ENCODE measurements around the gene KNTC1. TPM values are rescaled to one million over a fixed set of nuclear protein-coding genes. Genes with fewer than 3 reads are reported as not detected.

KNTC1 gene
- total RNA-seq, 1 donor = 12.3 TPM

DNA sequence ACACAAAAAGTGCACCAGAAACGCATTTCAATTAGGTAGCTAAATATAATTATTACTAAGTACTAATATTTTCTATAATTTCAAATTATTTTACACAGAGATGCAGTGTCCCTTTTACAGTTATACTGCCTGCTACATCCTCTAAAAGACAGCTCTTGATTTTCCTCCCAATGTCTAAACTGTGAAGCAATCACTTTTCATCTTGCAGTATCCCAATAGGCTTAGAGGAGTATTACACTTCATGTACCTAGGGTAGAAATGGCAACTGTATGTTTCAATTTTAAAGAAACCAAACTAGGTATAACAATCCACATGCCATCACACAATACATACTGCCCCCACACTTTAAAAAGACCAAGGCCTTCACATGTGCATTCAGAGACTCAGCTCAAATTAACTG lies 7.6 kb upstream of the KNTC1 start:
- H3K79me2 ChIP-seq (ENCODE audit: insufficient read depth, low read length) = peaks cover 77% of the 10 kb centered on the region
- H3K27me3 ChIP-seq (ENCODE audit: insufficient read depth, low read length) = no peaks in the 10 kb centered on the region
- peaks cover 60% of the 10 kb centered on the region for H4K20me1 ChIP-seq (ENCODE audit: insufficient read depth, low read length)
- peak overlapping the region; percentile 39 for H3K27ac ChIP-seq (ENCODE audit: low read depth, low read length)
- no peak overlapping the region for H3K4me2 ChIP-seq (ENCODE audit: insufficient read depth, low read length)
- peaks cover 35% of the 10 kb centered on the region for H3K4me1 ChIP-seq (ENCODE audit: insufficient read depth, low read length)
- no peak for DNase-seq (ENCODE audit: insufficient read length, low spot score, missing footprints)
- H2AFZ ChIP-seq (ENCODE audit: low read length) = no peak overlapping the region
- H3K36me3 ChIP-seq (ENCODE audit: insufficient read depth, low read length) = peaks cover 83% of the 10 kb centered on the region
- TF ChIP-seq, protein P1, sequence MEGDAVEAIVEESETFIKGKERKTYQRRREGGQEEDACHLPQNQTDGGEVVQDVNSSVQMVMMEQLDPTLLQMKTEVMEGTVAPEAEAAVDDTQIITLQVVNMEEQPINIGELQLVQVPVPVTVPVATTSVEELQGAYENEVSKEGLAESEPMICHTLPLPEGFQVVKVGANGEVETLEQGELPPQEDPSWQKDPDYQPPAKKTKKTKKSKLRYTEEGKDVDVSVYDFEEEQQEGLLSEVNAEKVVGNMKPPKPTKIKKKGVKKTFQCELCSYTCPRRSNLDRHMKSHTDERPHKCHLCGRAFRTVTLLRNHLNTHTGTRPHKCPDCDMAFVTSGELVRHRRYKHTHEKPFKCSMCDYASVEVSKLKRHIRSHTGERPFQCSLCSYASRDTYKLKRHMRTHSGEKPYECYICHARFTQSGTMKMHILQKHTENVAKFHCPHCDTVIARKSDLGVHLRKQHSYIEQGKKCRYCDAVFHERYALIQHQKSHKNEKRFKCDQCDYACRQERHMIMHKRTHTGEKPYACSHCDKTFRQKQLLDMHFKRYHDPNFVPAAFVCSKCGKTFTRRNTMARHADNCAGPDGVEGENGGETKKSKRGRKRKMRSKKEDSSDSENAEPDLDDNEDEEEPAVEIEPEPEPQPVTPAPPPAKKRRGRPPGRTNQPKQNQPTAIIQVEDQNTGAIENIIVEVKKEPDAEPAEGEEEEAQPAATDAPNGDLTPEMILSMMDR (IDR thresholded peaks at IDR 0.05; ENCODE audit: extremely low read depth, low read depth, low read length) = no peak
- no peak overlapping the region for H3K4me3 ChIP-seq (ENCODE audit: insufficient read depth, low read length)
- H3K9me3 ChIP-seq (ENCODE audit: low read depth, low read length) = no peaks in the 10 kb centered on the region

DNA sequence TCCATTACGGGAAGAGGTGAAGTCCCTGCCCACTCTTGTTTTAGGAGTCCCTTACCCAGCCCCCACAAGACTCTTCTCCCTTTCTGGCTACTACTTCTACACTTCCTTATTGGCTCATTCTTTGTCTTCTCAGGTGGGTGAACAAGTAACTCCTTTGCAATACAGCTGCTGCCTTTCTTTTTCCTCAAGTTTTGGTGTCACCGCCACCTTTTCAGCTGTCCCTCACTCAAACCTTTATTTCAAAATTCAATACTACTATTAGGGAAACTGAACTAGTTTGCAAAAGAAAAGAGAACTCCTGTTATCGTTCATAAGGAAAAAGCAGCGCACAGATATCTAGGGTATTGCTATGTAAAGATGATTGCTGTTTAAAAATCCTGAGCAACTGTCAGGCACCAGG lies 6.4 kb upstream of the KNTC1 start:
- no peak overlapping the region for H2AFZ ChIP-seq (ENCODE audit: low read length)
- H3K9me3 ChIP-seq (ENCODE audit: low read depth, low read length) = no peaks in the 10 kb centered on the region
- TF ChIP-seq, protein P1 (IDR thresholded peaks at IDR 0.05; ENCODE audit: extremely low read depth, low read depth, low read length) = no peak
- no peak for DNase-seq (ENCODE audit: insufficient read length, low spot score, missing footprints)
- H3K27ac ChIP-seq (ENCODE audit: low read depth, low read length) = no peak overlapping the region
- H3K27me3 ChIP-seq (ENCODE audit: insufficient read depth, low read length) = no peaks in the 10 kb centered on the region
- peaks cover 39% of the 10 kb centered on the region for H3K4me1 ChIP-seq (ENCODE audit: insufficient read depth, low read length)
- no peak overlapping the region for H3K4me3 ChIP-seq (ENCODE audit: insufficient read depth, low read length)
- peaks cover 75% of the 10 kb centered on the region for H3K36me3 ChIP-seq (ENCODE audit: insufficient read depth, low read length)
- H3K4me2 ChIP-seq (ENCODE audit: insufficient read depth, low read length) = no peak overlapping the region
- peaks cover 68% of the 10 kb centered on the region for H4K20me1 ChIP-seq (ENCODE audit: insufficient read depth, low read length)
- peaks cover 79% of the 10 kb centered on the region for H3K79me2 ChIP-seq (ENCODE audit: insufficient read depth, low read length)

DNA sequence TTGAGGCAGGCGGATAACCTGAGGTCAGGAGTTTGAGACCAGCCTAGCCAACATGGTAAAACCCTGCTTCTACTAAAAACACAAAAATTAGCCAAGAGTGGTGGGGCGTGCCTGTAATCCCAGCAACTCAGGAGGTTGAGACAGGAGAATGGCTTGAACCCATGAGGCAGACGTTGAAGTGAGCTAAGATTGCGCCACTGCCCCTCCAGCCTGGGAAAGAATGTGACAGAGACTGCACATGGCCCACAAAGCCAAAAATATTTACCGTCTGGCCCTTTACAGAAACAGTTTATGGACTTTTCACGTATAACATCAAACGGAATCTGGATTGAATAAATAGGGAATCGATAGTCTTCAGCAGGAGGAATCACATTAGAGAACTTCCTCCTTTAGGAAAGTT lies 3.8 kb upstream of the KNTC1 start:
- no peaks in the 10 kb centered on the region for H3K27me3 ChIP-seq (ENCODE audit: insufficient read depth, low read length)
- H3K79me2 ChIP-seq (ENCODE audit: insufficient read depth, low read length) = peaks cover 75% of the 10 kb centered on the region
- no peaks in the 10 kb centered on the region for H3K9me3 ChIP-seq (ENCODE audit: low read depth, low read length)
- TF ChIP-seq, protein P1 (IDR thresholded peaks at IDR 0.05; ENCODE audit: extremely low read depth, low read depth, low read length) = no peak
- DNase-seq (ENCODE audit: insufficient read length, low spot score, missing footprints) = no peak
- peaks cover 58% of the 10 kb centered on the region for H4K20me1 ChIP-seq (ENCODE audit: insufficient read depth, low read length)
- H3K4me2 ChIP-seq (ENCODE audit: insufficient read depth, low read length) = peak overlapping the region; percentile 87
- H3K36me3 ChIP-seq (ENCODE audit: insufficient read depth, low read length) = peaks cover 51% of the 10 kb centered on the region
- no peak overlapping the region for H2AFZ ChIP-seq (ENCODE audit: low read length)
- peak overlapping the region; percentile 75 for H3K27ac ChIP-seq (ENCODE audit: low read depth, low read length)
- peak overlapping the region; percentile 23 for H3K4me3 ChIP-seq (ENCODE audit: insufficient read depth, low read length)
- H3K4me1 ChIP-seq (ENCODE audit: insufficient read depth, low read length) = peaks cover 32% of the 10 kb centered on the region

DNA sequence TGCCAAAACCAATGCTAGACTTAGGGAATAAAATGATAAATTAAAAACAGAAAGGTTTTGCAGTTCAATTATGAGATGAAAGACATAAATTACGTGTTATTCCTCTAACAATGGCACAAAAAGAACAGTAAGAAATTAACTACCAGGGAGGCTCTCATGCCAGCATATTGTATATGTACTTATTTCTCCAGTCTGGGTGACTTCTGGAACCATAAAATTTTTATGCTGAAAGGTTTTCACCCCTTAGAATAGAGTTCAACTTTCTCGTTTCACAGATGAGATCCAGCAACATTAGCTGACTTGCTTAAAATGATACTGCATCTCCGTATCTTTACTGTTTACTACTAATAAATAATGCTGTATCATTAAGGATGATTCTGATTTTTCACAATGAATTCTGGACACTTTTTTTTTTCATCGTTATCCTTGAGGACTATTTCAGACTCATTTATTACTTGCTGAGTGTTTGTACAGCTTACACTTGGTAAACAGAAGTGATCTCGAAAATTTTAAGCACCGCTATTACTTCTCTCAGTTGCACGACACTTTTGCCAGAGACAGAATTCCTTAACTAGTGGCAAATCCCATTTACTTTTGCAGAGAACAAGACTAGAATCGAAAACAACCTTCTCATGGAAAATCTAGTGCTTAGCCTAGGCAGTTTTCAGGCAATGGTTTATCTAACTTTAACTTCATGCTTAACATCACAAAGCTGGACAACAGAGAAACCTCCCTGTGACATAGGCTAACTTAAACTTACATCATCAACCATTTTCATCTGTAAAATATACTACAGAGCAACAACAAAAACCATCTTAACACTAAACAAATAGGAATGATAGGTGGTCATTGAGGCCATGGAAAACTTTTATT lies 3.0 kb upstream of the KNTC1 start:
- peak; percentile 14 for DNase-seq (ENCODE audit: insufficient read length, low spot score, missing footprints)
- H3K36me3 ChIP-seq (ENCODE audit: insufficient read depth, low read length) = peaks cover 44% of the 10 kb centered on the region
- peak overlapping the region; percentile 75 for H3K27ac ChIP-seq (ENCODE audit: low read depth, low read length)

More for the DNA sequence above, 3.0 kb upstream of the KNTC1 start:
- TF ChIP-seq, protein P1 (IDR thresholded peaks at IDR 0.05; ENCODE audit: extremely low read depth, low read depth, low read length) = no peak
- Histone ChIP-seq H3K4me2 (ENCODE audit: insufficient read depth, low read length) (peak overlapping the region; percentile 87), H2AFZ (ENCODE audit: low read length) (no peak overlapping the region), H3K4me3 (ENCODE audit: insufficient read depth, low read length) (peak overlapping the region; percentile 94), H3K9me3 (ENCODE audit: low read depth, low read length) (no peaks in the 10 kb centered on the region), H3K27me3 (ENCODE audit: insufficient read depth, low read length) (no peaks in the 10 kb centered on the region), H4K20me1 (ENCODE audit: insufficient read depth, low read length) (peaks cover 58% of the 10 kb centered on the region), H3K4me1 (ENCODE audit: insufficient read depth, low read length) (peaks cover 30% of the 10 kb centered on the region), H3K79me2 (ENCODE audit: insufficient read depth, low read length) (peaks cover 82% of the 10 kb centered on the region)
